Ureter (tissue), 1 donor: ENCODE measurements around the gene IFI27. TPM values are rescaled to one million over a fixed set of nuclear protein-coding genes. Genes with fewer than 3 reads are reported as not detected.
"Not testable (repeated sequence)": the region's sequence is repeated elsewhere in the genome, so short reads cannot be mapped to it uniquely, and the experiment has no call there.

Experiments used
- DNase-seq: peaks from one replicate; pipeline ENCODE4 v3.0.0-alpha.2; 2020; ENCODE audit warnings: low spot score
- total RNA-seq: library from RNA; stranded (reverse); gene quantifications from one replicate; pipeline ENCODE4 v1.2.4, GENCODE V29; 2023
- donor health status: DM: yes; HTN: yes; CAD: no.

Gene IFI27
- total RNA-seq, 1 donor from 2014 or later = 62.6 TPM

- DNase-seq = no peak
These were observed 42.1 kb downstream of the IFI27 start for GRCh38 chr14:94152676-94153075.

DNA sequence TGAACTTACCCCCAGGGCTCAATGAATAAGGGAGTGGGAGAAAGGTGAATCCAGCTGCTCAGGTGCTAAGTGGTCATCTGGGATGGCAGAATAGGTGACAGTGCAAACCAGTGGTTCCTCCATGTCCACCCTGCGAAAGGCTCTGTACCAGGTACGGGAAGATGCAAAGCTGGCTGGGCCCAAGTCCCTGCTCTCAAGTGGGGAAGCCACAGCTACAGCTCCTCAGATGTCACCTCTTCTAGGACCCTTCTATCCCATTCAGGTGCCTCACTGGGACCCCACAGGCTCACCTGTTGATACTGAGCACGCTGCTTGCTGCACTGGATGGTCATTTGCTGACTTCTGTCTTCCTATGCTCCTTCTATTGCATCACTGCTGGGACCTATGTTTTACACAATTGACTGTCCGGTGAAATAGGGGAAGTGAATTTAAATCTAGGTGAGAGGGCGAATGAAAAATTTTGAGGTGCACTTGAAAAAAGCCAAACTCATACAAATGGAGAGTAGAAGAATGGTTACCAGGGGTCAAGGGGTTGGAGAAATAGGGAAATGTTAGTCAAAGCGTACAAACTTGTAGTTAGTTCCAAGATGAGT is 43.3 kb downstream of the IFI27 start:
- DNase-seq = no peak

GRCh38 chr14:94156143-94156542 is 45.6 kb downstream of the IFI27 start:
- not testable (repeated sequence) for DNase-seq

DNA sequence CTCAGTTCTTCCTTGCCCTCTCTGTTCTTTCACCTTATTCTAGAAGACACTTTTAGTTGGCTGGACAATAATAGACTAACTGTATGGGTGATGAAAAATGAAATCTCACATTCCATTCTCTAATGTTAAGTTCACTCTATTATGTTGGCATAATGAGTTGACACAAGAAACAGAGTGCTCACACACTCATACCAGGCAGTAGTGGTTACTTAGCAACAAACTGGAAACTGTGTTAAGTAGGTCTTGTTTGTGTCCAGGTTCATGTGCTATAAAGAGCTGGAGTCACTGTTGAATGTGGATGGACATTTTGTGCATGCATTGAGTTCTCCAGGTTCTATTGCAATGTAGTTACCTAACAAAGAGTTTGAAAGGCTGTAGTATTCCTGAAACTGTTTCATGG is 46.7 kb downstream of the IFI27 start:
- no peak for DNase-seq

DNA sequence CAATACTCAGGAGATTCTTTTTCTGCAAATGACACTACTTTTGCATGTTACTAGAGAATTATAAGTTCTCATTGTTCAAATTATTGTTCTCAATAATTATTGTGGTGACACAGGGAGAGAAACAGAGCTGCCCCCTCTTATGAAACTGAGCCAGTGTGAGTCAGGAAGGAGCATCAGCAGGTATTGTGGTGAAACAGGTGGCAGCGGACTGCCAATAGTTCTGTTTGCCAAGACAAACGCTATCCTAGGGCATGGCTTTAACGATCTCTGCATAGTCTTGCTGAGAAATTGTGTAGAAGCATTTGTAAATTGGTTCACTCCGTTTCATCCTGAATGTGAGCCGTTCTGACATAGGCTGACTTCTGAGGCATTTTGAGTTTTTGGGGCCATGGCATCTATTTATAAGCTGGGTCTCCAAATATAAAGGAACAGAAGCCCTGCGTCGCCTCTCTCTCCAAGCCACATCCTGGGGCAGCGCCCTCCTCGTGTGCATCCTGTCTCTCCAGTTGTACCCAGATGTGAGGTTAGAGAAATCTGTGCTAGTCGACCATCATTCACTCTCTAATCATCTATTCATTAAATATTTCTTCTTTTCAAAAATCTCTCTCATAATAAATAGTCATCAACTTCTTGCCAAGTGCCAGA is 47.8 kb downstream of the IFI27 start:
- no peak for DNase-seq

- DNase-seq = no peak
These were observed 50.5 kb downstream of the IFI27 start for GRCh38 chr14:94161058-94161457.

- no peak for DNase-seq
These were observed 51.4 kb downstream of the IFI27 start for GRCh38 chr14:94161981-94162380.

DNA sequence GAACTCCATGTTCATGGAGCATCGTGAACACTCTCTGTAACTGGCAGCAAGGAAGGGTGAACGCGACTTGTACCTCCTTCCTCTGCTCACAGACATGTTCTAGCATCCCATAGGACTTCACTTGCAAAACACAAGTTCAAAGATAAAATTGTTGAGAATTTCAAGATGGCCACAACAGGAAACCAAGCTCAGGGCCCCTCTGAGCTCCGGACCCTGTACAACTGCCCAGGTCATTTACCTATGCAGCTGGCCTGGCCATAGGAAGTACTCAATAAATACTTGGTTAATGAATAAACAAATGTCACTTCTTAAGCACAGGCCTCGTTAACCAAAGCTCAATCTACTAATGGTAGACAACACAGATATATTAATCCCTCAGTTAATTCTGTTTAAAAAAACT is 51.9 kb downstream of the IFI27 start:
- no peak for DNase-seq

GRCh38 chr14:94163796-94164195 is 53.3 kb downstream of the IFI27 start:
- no peak for DNase-seq

- DNase-seq = no peak
These were observed 54.3 kb downstream of the IFI27 start for GRCh38 chr14:94164685-94165431.

- DNase-seq = no peak
These were observed 55.2 kb downstream of the IFI27 start for GRCh38 chr14:94165744-94166143.

Other genes starting within 250 kb of the IFI27 start
- gene FAM181A, start 183.4 kb upstream of the IFI27 start, total RNA-seq = not detected
- gene ASB2, start 134.2 kb upstream of the IFI27 start, total RNA-seq = 35.1 TPM
- gene CCDC197, start 113.4 kb upstream of the IFI27 start, total RNA-seq = not detected
- 1.6 TPM for gene OTUB2, start 84.4 kb upstream of the IFI27 start, total RNA-seq
- 191 TPM for gene DDX24, start 29.5 kb upstream of the IFI27 start, total RNA-seq
- 9.4 TPM for gene IFI27L1, start 29.4 kb upstream of the IFI27 start, total RNA-seq
- gene IFI27L2, start 18.9 kb downstream of the IFI27 start, total RNA-seq = 29.1 TPM
- 0.60 TPM for gene PPP4R4, start 63.6 kb downstream of the IFI27 start, total RNA-seq
- not detected for gene SERPINA10, start 182.5 kb downstream of the IFI27 start, total RNA-seq
- gene SERPINA6, start 212.6 kb downstream of the IFI27 start, total RNA-seq = not detected